Fibroblast of pulmonary artery (primary cell): ENCODE measurements around the gene WSCD1.

Experiments used
- DNase-seq: peaks from one replicate; pipeline ENCODE4 v3.0.0-alpha.2; 2010; ENCODE audit warnings: low read depth
- H3K4me3 ChIP-seq: replicated peaks from 2 replicates; pipeline ENCODE4 v1.5.1; 2011; ENCODE audit warnings: low read depth, mild to moderate bottlenecking, control low read depth, low read length, moderate library complexity
- TF ChIP-seq, protein P1 (sequence below): IDR thresholded peaks from 2 replicates; pipeline ENCODE4 v1.5.1; 2011; ENCODE audit warnings: mild to moderate bottlenecking, control low read depth, low read length, inconsistent platforms; ENCODE audit errors: missing control alignments

WSCD1 gene

GRCh38 chr17:6028294-6028693 lies 41.9 kb upstream of the WSCD1 start:
- no peak overlapping the region for H3K4me3 ChIP-seq
- TF ChIP-seq, protein P1, sequence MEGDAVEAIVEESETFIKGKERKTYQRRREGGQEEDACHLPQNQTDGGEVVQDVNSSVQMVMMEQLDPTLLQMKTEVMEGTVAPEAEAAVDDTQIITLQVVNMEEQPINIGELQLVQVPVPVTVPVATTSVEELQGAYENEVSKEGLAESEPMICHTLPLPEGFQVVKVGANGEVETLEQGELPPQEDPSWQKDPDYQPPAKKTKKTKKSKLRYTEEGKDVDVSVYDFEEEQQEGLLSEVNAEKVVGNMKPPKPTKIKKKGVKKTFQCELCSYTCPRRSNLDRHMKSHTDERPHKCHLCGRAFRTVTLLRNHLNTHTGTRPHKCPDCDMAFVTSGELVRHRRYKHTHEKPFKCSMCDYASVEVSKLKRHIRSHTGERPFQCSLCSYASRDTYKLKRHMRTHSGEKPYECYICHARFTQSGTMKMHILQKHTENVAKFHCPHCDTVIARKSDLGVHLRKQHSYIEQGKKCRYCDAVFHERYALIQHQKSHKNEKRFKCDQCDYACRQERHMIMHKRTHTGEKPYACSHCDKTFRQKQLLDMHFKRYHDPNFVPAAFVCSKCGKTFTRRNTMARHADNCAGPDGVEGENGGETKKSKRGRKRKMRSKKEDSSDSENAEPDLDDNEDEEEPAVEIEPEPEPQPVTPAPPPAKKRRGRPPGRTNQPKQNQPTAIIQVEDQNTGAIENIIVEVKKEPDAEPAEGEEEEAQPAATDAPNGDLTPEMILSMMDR, result no peak
- no peak for DNase-seq

GRCh38 chr17:6035801-6036394 lies 34.3 kb upstream of the WSCD1 start:
- DNase-seq, result no peak
- H3K4me3 ChIP-seq, result no peak overlapping the region
- TF ChIP-seq, protein P1, result no peak

GRCh38 chr17:6040504-6040903 lies 29.7 kb upstream of the WSCD1 start:
- DNase-seq, result no peak
- no peak overlapping the region for H3K4me3 ChIP-seq
- TF ChIP-seq, protein P1, result no peak

DNA sequence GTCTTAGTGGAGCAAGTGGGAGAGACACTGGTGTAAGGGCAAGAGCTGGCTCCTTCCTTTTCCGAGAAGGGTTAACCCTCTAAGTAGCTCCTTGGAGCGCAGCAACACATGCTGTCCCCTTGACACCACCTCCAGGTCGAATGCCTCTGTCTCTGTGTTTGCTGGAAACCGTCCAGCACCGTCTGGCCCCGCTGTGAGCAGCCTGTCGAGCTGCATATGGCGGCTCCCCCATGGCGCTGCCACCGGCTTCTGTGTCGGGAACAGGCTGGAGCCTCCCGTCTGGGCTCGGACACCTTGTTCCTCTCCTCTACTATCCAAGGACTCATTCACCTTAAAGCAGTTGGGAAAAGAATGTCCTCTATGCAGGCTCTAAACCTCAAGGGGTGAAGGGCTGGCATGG lies 28.9 kb upstream of the WSCD1 start:
- TF ChIP-seq, protein P1, result no peak
- H3K4me3 ChIP-seq, result no peak overlapping the region
- no peak for DNase-seq

- TF ChIP-seq, protein P1, result no peak
- H3K4me3 ChIP-seq, result no peak overlapping the region
- DNase-seq, result no peak
These were observed 26.8 kb upstream of the WSCD1 start for GRCh38 chr17:6043405-6043804.

DNA sequence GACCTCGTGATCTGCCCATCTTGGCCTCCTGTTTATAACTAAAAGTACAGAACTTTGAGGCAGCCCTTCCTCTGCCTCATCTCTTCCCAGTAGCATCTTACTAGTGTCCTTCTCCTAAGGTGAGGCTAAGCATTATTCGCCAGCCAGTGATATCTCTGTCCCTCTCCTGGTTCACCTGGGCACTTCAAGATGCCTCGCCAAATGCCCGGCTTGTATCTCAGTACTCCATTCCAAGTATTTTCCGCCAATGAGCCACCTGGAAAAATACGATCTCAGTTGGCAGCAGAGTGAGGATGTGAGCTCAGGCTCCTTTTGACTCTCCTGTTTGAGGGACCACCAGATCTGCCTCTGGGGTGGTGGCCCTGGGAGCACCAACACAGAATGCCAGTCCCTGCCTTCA lies 25.9 kb upstream of the WSCD1 start:
- no peak for DNase-seq
- TF ChIP-seq, protein P1, result no peak
- no peak overlapping the region for H3K4me3 ChIP-seq

- no peak for DNase-seq
- H3K4me3 ChIP-seq, result no peak overlapping the region
- TF ChIP-seq, protein P1, result no peak
These were observed 24.4 kb upstream of the WSCD1 start for GRCh38 chr17:6045621-6046357.
